ENCODE results near the gene MGMT. TPM values are rescaled to one million over a fixed set of nuclear protein-coding genes. Genes with fewer than 3 reads are reported as not detected.

Gene MGMT
- total and polyA plus RNA-seq, 7 donors: 4.2 to 13.3 (median 7.5) TPM

DNA sequence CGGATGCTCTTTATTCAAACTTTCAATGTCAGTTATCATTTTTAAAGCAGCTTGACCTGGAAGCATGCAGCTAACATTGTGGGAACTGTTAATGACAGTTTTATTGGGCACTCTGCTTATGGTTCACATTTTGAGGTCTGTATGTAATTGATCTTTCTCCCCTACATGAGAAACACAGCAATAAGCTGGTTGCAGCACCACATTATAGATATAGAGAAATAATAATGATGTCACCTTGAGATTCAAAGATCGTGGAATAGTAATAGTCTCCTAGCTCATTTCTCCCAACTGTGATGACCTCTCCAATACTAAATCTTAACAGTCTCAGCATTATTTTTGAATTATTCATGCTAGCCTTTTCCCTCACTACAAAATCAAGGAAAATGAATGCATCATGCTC, 22.7 kb upstream of the MGMT start:
- ATAC-seq (no peak), DNase-seq (no peak)
- Histone ChIP-seq H3K4me1 (no peaks in the 10 kb centered on the region), H3K27me3 (ENCODE audit: insufficient read depth in 3 of 3, low read length in 2 of 3) (no peaks in the 10 kb centered on the region), H3K36me3 (ENCODE audit: insufficient read depth in 1 of 2, low read depth in 1 of 2) (no peaks in the 10 kb centered on the region), H3K9me3 (no peaks in the 10 kb centered on the region), H3K4me3 (no peak overlapping the region), H3K27ac (no peak overlapping the region)
- TF ChIP-seq CTCF (IDR thresholded peaks at IDR 0.05): no peak
- intact Hi-C loops (cut with DNase I): no loop called here
- 83 to 89% (median 89%) methylated on average over 2 of the region's 2 CpGs for WGBS, 3 donors

DNA sequence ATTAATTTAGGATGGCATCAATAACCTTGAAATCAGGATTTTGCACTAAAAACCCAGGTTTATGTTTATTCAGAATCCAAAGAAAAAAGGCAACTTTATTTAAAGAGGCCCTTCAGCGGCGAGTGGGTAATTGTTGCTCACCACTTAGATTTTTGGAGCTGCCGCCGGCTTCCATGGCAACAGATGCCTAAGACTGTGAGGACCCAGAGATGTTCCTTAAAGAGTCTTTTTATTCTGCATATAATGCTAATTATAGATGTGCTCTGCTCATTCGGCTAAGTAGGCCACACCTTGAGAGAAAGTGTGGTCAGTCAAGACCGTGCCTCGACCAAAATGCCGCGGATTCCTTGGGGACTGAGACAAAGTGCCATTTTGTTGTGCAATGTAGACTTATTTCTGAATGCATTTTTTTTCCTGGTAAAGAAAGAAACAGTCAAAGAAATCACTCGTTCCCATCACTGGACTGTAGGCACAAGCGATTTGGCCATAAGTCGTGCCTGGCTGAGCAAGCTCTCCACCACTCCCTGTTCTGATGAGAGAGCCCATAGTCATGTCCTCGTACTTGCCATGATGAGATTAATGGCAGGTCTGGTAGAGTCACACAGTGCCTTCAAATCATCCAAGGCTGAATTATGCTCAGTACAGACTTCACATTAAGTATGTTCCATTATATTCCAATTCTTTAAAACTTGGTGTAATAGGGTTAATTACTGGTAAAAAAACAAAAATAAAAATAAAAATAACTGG, 21.4 kb upstream of the MGMT start:
- intact Hi-C loops (cut with DNase I): no loop called here
- H3K9me3 ChIP-seq: no peaks in the 10 kb centered on the region
- TF ChIP-seq CTCF (IDR thresholded peaks at IDR 0.05): no peak
- no peak overlapping the region for H3K27ac ChIP-seq
- no peak overlapping the region for H3K4me3 ChIP-seq
- no peaks in the 10 kb centered on the region for H3K36me3 ChIP-seq (ENCODE audit: insufficient read depth in 1 of 2, low read depth in 1 of 2)
- H3K4me1 ChIP-seq: no peaks in the 10 kb centered on the region
- WGBS, 3 donors: 87 to 89% (median 89%) methylated on average over 13 of the region's 13 CpGs
- ATAC-seq (no peak), DNase-seq (no peak)
- H3K27me3 ChIP-seq (ENCODE audit: insufficient read depth in 3 of 3, low read length in 2 of 3): no peaks in the 10 kb centered on the region

GRCh38 chr10:129446183-129446581, 20.9 kb upstream of the MGMT start:
- TF ChIP-seq CTCF (IDR thresholded peaks at IDR 0.05): no peak
- no peak for ATAC-seq
- Histone ChIP-seq H3K4me3 (no peak overlapping the region), H3K27me3 (ENCODE audit: insufficient read depth in 3 of 3, low read length in 2 of 3) (no peaks in the 10 kb centered on the region), H3K4me1 (no peaks in the 10 kb centered on the region), H3K27ac (no peak overlapping the region), H3K36me3 (ENCODE audit: insufficient read depth in 1 of 2, low read depth in 1 of 2) (no peaks in the 10 kb centered on the region), H3K9me3 (no peaks in the 10 kb centered on the region)
- intact Hi-C loops (cut with DNase I): no loop called here
- WGBS, 3 donors: 87 to 90% (median 90%) methylated on average over 4 of the region's 4 CpGs
- no peak for DNase-seq

- no peak overlapping the region for H3K27ac ChIP-seq
- no peaks in the 10 kb centered on the region for H3K4me1 ChIP-seq
- WGBS, 3 donors: 94 to 98% (median 97%) methylated on average over 6 of the region's 6 CpGs
- ATAC-seq (no peak), DNase-seq (no peak)
- no peaks in the 10 kb centered on the region for H3K9me3 ChIP-seq
- no peaks in the 10 kb centered on the region for H3K27me3 ChIP-seq (ENCODE audit: insufficient read depth in 3 of 3, low read length in 2 of 3)
- intact Hi-C loops (cut with DNase I): no loop called here
- no peak overlapping the region for H3K4me3 ChIP-seq
- H3K36me3 ChIP-seq (ENCODE audit: insufficient read depth in 1 of 2, low read depth in 1 of 2): no peaks in the 10 kb centered on the region
- no peak for TF ChIP-seq CTCF (IDR thresholded peaks at IDR 0.05)
These were observed 19.6 kb upstream of the MGMT start for GRCh38 chr10:129447486-129447885.

- WGBS, 3 donors: 84 to 88% (median 84%) methylated on average over 5 of the region's 5 CpGs
- H3K4me1 ChIP-seq: no peaks in the 10 kb centered on the region
- ATAC-seq (no peak), DNase-seq (no peak)
- no peaks in the 10 kb centered on the region for H3K36me3 ChIP-seq (ENCODE audit: insufficient read depth in 1 of 2, low read depth in 1 of 2)
- H3K27ac ChIP-seq: no peak overlapping the region
- no peaks in the 10 kb centered on the region for H3K9me3 ChIP-seq
- H3K4me3 ChIP-seq: no peak overlapping the region
- H3K27me3 ChIP-seq (ENCODE audit: insufficient read depth in 3 of 3, low read length in 2 of 3): no peaks in the 10 kb centered on the region
- TF ChIP-seq CTCF (IDR thresholded peaks at IDR 0.05): no peak
- intact Hi-C loops (cut with DNase I): no loop called here
These were observed 19.0 kb upstream of the MGMT start for GRCh38 chr10:129448086-129448485.
